NCI-H774 (cell line): ENCODE measurements around the gene PKHD1.

Experiments used
- DNase-seq: peaks from one replicate; lab custom pipeline; 2025; lab: John Stamatoyannopoulos, UW

Gene PKHD1

GRCh38 chr6:51702851-51703250 lies 384.6 kb downstream of the PKHD1 start:
- DNase-seq, result no peak

- DNase-seq, result no peak
Measured at GRCh38 chr6:51684603-51685002, 402.8 kb downstream of the PKHD1 start.

GRCh38 chr6:51684038-51684437 lies 403.4 kb downstream of the PKHD1 start:
- no peak for DNase-seq

- DNase-seq, result peak; percentile 49
Measured at GRCh38 chr6:51678905-51679620, 408.4 kb downstream of the PKHD1 start.

GRCh38 chr6:51678274-51678673 lies 409.1 kb downstream of the PKHD1 start:
- no peak for DNase-seq

GRCh38 chr6:51675922-51676275 lies 411.5 kb downstream of the PKHD1 start:
- DNase-seq, result no peak

GRCh38 chr6:51675020-51675921 lies 412.1 kb downstream of the PKHD1 start:
- DNase-seq, result no peak

- no peak for DNase-seq
Measured at GRCh38 chr6:51663525-51663924, 423.9 kb downstream of the PKHD1 start.

- DNase-seq, result no peak
Measured at GRCh38 chr6:51660767-51661166, 426.6 kb downstream of the PKHD1 start.

GRCh38 chr6:51657491-51657890 lies 429.9 kb downstream of the PKHD1 start:
- no peak for DNase-seq

- DNase-seq, result no peak
Measured at GRCh38 chr6:51655517-51655916, 431.9 kb downstream of the PKHD1 start.

GRCh38 chr6:51654647-51655046 lies 432.8 kb downstream of the PKHD1 start:
- no peak for DNase-seq

- DNase-seq, result no peak
Measured at GRCh38 chr6:51651132-51651817, 436.1 kb downstream of the PKHD1 start.

GRCh38 chr6:51648774-51649173 lies 438.6 kb downstream of the PKHD1 start:
- no peak for DNase-seq

GRCh38 chr6:51648236-51648635 lies 439.2 kb downstream of the PKHD1 start:
- DNase-seq, result no peak

- DNase-seq, result no peak
Measured at GRCh38 chr6:51644426-51644825, 443.0 kb downstream of the PKHD1 start.

GRCh38 chr6:51640021-51640420 lies 447.4 kb downstream of the PKHD1 start:
- DNase-seq, result no peak

- no peak for DNase-seq
Measured at GRCh38 chr6:51633424-51633823, 454.0 kb downstream of the PKHD1 start.

GRCh38 chr6:51630011-51630410 lies 457.4 kb downstream of the PKHD1 start:
- DNase-seq, result no peak

- no peak for DNase-seq
Measured at GRCh38 chr6:51626391-51626790, 461.0 kb downstream of the PKHD1 start.

- no peak for DNase-seq
Measured at GRCh38 chr6:51625566-51625965, 461.8 kb downstream of the PKHD1 start.

GRCh38 chr6:51620971-51621370 lies 466.4 kb downstream of the PKHD1 start:
- no peak for DNase-seq
